Embryonic facial prominence (tissue), 1 donor: ENCODE results near the gene CEBPG.

Experiments used
- DNase-seq: peaks from one replicate; pipeline ENCODE4 v3.0.0-alpha.2; 2016; ENCODE audit errors: extremely low spot score

CEBPG gene

GRCh38 chr19:33420821-33421220, 47.3 kb downstream of the CEBPG start:
- DNase-seq: no peak

- no peak for DNase-seq
Measured at GRCh38 chr19:33421368-33421767, 47.9 kb downstream of the CEBPG start.

GRCh38 chr19:33422369-33423180, 49.1 kb downstream of the CEBPG start:
- no peak for DNase-seq

- no peak for DNase-seq
Measured at GRCh38 chr19:33424181-33424580, 50.7 kb downstream of the CEBPG start.

GRCh38 chr19:33426621-33427361, 53.3 kb downstream of the CEBPG start:
- DNase-seq: no peak

- DNase-seq: no peak
Measured at GRCh38 chr19:33427801-33428626, 54.5 kb downstream of the CEBPG start.

- DNase-seq: no peak
Measured at GRCh38 chr19:33428627-33429125, 55.2 kb downstream of the CEBPG start.

- DNase-seq: no peak
Measured at GRCh38 chr19:33429891-33430673, 56.6 kb downstream of the CEBPG start.

GRCh38 chr19:33430674-33431277, 57.3 kb downstream of the CEBPG start:
- DNase-seq: peak; percentile 54

GRCh38 chr19:33432015-33432414, 58.5 kb downstream of the CEBPG start:
- DNase-seq: no peak
